ENCODE measurements around the gene KLHL40. TPM values are rescaled to one million over a fixed set of nuclear protein-coding genes. Genes with fewer than 3 reads are reported as not detected.

Gene KLHL40
- total and polyA plus RNA-seq, 5 donors from 2014 or later: not detected

DNA sequence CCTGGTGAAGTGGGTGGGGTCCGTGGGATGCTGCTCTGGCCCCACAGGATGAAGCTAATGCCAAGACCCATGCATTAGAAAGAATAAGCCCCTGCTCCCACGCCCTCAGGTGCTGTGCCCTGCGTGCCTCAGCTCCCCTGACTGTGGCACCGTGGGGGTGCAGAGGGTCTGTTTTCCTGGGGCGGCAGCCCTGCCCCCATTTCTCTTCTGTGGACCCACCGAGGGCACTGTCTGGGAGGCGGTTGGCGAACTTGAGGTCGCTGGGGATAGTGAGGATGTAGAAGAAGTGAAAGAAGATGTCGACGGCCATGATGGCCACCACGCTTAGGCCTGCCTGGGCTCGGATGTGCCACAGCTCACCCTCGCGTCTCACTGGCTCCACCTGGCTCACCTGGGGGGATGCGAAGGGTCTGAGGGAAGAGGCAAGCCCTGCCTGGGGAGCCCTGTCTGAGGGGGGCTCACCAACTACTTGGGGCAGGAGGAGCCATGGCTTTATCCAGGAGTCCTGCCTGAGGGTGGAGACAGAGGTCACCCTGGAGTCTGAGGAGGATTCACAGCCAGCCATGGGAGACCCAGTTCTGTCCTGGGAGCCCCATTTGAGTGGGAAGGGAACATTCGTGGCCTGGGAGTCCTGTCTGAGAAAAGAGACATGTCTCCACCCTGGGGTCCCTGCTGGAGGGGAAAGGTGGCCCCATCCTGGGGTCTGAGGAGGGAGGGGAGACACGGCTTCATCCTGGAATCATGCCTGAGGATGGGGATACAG is 12.1 kb downstream of the KLHL40 start:
- Histone ChIP-seq H3K4me3 (ENCODE audit: low read depth, low read length) (no peak overlapping the region), H3K4me1 (ENCODE audit: control insufficient read depth, insufficient read depth, low read length, poor library complexity, severe bottlenecking) (peaks cover 10% of the 10 kb centered on the region), H3K36me3 (ENCODE audit: control insufficient read depth, insufficient read depth, low read length) (no peaks in the 10 kb centered on the region), H3K27me3 (ENCODE audit: control insufficient read depth, insufficient read depth, low read length) (peaks cover 2% of the 10 kb centered on the region), H3K9me3 (ENCODE audit: control insufficient read depth in 2 of 2, low read length in 2 of 2) (no peaks in the 10 kb centered on the region), H3K27ac (ENCODE audit: insufficient read depth, low read length, poor library complexity, severe bottlenecking) (no peak overlapping the region)
- H3K27ac Mint-ChIP-seq: no peak overlapping the region
- H3K4me3 Mint-ChIP-seq: no peak overlapping the region
- peaks cover 0 to 17% (median 0%) of the 10 kb centered on the region in 4 donors for H3K4me1 Mint-ChIP-seq
- peaks cover 0 to 2% (median 0%) of the 10 kb centered on the region in 7 donors for H3K9me3 Mint-ChIP-seq
- H3K36me3 Mint-ChIP-seq: no peaks in the 10 kb centered on the region
- H3K27me3 Mint-ChIP-seq: no peaks in the 10 kb centered on the region
- DNase-seq: no peak
- no peak for ATAC-seq (ENCODE audit: low read depth in 2 of 2)

DNA sequence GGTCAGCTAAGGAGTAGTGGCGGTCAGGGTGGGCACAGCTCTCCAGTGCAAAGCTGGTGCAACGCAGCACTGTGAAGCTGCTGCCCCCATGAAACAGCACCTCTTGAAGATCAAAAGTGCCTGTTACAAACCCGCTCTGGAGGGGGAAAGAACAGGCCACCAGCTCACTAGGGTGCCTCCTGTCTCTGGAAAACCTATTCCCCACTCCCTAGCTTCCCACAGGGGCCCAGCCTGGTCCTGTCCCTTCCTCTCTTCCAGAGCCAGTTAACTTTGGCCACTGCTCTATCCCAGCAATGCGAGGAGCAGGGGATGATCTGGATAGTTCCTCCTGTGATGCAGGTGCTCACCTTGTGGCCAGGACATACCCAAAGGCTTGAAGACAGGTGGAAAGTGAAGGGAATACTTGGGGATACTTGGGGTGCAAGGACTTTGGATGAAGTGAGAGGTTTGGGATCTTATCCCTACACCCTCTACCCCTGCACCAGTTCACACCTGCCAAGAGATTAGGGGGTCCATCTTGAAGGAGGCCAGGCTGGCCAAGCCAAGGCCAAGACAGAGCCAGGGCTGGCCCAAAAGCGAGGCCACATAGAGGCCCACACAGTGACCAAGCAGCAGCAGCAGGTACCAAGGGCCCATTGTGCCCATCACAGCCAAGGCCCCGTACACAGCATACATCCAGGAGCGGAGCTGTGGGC is 13.0 kb downstream of the KLHL40 start:
- no peak overlapping the region for H3K4me3 ChIP-seq (ENCODE audit: low read depth, low read length)
- H3K4me3 Mint-ChIP-seq: peak overlapping the region in 1 of 4 donors; percentile 2
- DNase-seq (no peak), ATAC-seq (ENCODE audit: low read depth in 2 of 2) (no peak)
- H3K27me3 Mint-ChIP-seq: peaks cover 4% of the 10 kb centered on the region
- H3K27ac ChIP-seq (ENCODE audit: insufficient read depth, low read length, poor library complexity, severe bottlenecking): no peak overlapping the region
- H3K27ac Mint-ChIP-seq: no peak overlapping the region
- no peaks in the 10 kb centered on the region for H3K36me3 Mint-ChIP-seq
- peaks cover 0 to 2% (median 0%) of the 10 kb centered on the region in 7 donors for H3K9me3 Mint-ChIP-seq
- no peaks in the 10 kb centered on the region for H3K9me3 ChIP-seq (ENCODE audit: control insufficient read depth in 2 of 2, low read length in 2 of 2)
- peaks cover 10% of the 10 kb centered on the region for H3K4me1 ChIP-seq (ENCODE audit: control insufficient read depth, insufficient read depth, low read length, poor library complexity, severe bottlenecking)
- peaks cover 2% of the 10 kb centered on the region for H3K27me3 ChIP-seq (ENCODE audit: control insufficient read depth, insufficient read depth, low read length)
- H3K4me1 Mint-ChIP-seq: peaks cover 0 to 17% (median 0%) of the 10 kb centered on the region in 4 donors
- H3K36me3 ChIP-seq (ENCODE audit: control insufficient read depth, insufficient read depth, low read length): no peaks in the 10 kb centered on the region

DNA sequence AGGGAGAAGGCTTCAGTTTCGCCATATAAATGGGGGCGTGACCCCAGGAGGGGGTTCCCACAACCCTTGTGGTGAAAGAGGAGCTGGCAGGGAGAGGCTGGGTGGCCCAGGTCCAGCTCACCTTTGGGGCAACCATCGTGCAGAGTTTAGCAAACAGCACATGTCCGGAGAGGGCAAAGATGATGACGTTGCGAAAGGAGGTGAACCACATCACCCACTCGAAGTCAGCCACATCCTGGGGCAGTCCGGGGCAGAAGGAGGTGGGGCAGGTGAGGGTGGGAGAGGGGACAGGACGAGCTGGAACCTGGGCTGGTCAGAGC is 13.5 kb downstream of the KLHL40 start:
- H3K27me3 ChIP-seq (ENCODE audit: control insufficient read depth, insufficient read depth, low read length): peaks cover 2% of the 10 kb centered on the region

DNA sequence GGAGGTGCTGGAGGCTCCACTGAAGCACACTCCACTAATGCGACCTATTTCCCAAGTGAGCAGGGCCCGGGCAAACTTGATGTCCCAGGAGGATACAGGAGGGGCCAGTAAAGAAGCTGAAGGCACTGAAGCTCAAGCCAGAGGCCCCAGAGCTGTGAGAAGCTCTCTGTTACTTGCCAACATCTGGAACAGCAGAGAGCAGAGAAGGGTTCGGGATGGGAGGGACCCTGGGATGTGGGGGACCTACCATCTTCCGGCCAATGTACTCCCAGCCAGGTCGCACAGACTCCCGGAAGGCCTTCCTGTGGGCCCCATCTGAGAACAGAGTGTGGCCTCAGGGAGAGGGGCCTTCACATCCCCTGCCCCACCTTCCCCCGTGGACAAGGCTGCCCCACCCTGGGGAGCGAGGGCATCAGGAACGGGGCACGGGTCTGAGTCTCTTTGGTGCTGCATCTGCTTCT is 14.2 kb downstream of the KLHL40 start:
- H3K9me3 Mint-ChIP-seq: peaks cover 0 to 2% (median 0%) of the 10 kb centered on the region in 7 donors
- H3K27me3 Mint-ChIP-seq: peaks cover 4% of the 10 kb centered on the region
- Histone ChIP-seq H3K9me3 (ENCODE audit: control insufficient read depth in 2 of 2, low read length in 2 of 2) (no peaks in the 10 kb centered on the region), H3K36me3 (ENCODE audit: control insufficient read depth, insufficient read depth, low read length) (no peaks in the 10 kb centered on the region), H3K27ac (ENCODE audit: insufficient read depth, low read length, poor library complexity, severe bottlenecking) (no peak overlapping the region), H3K27me3 (ENCODE audit: control insufficient read depth, insufficient read depth, low read length) (peaks cover 2% of the 10 kb centered on the region), H3K4me3 (ENCODE audit: low read depth, low read length) (no peak overlapping the region), H3K4me1 (ENCODE audit: control insufficient read depth, insufficient read depth, low read length, poor library complexity, severe bottlenecking) (peaks cover 10% of the 10 kb centered on the region)
- no peak for DNase-seq
- H3K36me3 Mint-ChIP-seq: no peaks in the 10 kb centered on the region
- no peak for ATAC-seq (ENCODE audit: low read depth in 2 of 2)
- no peak overlapping the region for H3K27ac Mint-ChIP-seq
- H3K4me1 Mint-ChIP-seq: peaks cover 0 to 17% (median 0%) of the 10 kb centered on the region in 4 donors
- H3K4me3 Mint-ChIP-seq: no peak overlapping the region

More for the DNA sequence above, 13.5 kb downstream of the KLHL40 start:
- DNase-seq: peak in 1 of 3 donors; percentile 23
- peaks cover 0 to 2% (median 0%) of the 10 kb centered on the region in 7 donors for H3K9me3 Mint-ChIP-seq
- H3K36me3 Mint-ChIP-seq: no peaks in the 10 kb centered on the region
- no peak overlapping the region for H3K27ac Mint-ChIP-seq
- ATAC-seq (ENCODE audit: low read depth in 2 of 2): no peak
- H3K27ac ChIP-seq (ENCODE audit: insufficient read depth, low read length, poor library complexity, severe bottlenecking): no peak overlapping the region
- H3K4me3 Mint-ChIP-seq: no peak overlapping the region
- peaks cover 0 to 17% (median 0%) of the 10 kb centered on the region in 4 donors for H3K4me1 Mint-ChIP-seq
- H3K27me3 Mint-ChIP-seq: peaks cover 4% of the 10 kb centered on the region
- no peaks in the 10 kb centered on the region for H3K9me3 ChIP-seq (ENCODE audit: control insufficient read depth in 2 of 2, low read length in 2 of 2)
- no peaks in the 10 kb centered on the region for H3K36me3 ChIP-seq (ENCODE audit: control insufficient read depth, insufficient read depth, low read length)
- peaks cover 10% of the 10 kb centered on the region for H3K4me1 ChIP-seq (ENCODE audit: control insufficient read depth, insufficient read depth, low read length, poor library complexity, severe bottlenecking)
- no peak overlapping the region for H3K4me3 ChIP-seq (ENCODE audit: low read depth, low read length)

DNA sequence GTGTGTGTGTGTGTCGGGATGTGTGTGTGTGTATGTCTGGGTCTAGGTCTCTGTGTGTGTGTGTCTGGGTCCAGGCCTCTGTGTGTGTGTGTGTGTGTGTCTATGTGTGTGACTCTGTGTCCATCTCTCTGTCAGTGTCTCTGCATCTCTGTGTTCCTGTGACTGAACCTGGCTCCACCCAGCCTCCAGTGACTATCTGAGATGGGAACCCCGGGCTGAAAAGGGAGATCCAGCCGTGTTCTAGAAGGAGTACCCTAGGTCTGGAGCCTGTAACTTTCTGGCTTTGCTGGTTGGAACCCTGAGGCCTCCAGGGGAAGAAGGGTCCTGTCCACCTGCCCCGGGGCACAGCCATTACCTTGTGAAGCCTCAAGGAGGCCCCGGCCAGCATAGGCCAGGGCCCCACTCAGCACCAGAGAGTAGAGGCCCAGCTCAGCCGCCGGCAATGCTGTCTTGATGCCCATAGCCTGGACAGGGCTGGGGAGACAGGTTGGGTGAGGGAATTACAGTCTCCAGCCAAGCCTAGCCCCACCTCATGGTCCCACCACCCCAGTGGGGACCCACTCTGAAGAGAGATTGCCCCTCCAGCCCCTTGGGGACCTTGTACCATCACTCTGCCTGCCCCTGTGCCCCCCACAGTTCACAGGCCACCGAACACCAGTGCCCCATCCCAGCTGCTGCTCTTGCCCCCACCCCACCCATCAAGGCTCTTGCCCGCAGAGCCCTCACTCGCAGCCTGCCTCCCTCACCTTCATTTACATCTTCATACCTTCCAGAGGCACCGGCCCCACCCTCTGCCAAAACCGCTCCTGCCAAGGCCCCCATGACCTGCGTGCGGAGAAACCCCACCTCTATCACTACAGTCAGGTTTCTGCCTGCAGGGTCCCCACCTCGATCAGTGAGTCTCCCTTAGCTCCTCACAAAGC is 15.3 kb downstream of the KLHL40 start:
- DNase-seq: no peak
- H3K27ac Mint-ChIP-seq: no peak overlapping the region

DNA sequence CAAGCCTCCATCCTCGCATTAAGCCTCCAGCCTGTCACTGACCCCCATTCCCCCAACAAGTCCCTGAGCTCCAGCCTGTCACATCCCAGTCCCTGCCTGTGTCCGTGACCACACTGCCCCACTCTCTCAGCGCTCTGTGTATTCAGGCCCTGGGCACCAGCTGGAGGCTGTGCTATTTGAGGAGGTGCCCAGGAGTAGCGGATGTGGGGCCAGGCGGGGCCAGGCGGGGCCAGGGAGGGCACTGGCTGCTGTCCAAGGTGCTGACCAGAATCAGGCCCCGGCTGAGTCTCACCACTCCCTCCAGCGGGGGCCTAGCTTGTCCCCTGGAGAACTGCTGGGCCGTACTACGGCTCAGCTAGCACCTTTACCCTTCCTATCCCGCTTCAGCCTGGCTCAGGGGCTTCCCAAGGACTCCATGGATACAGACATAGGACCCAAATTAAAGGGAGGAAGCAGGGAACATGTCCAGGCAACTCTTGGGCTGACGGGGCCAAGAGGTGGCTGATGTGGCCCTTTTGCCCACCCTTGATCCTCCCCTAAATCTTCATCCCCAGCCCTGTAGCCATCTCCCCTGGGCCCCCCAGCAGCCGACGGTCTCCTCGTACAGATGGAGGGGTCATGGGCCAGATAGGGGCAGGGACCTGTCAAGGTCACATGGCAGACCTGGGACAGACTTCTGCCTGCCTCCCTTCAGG is 16.2 kb downstream of the KLHL40 start:
- no peak overlapping the region for H3K4me3 Mint-ChIP-seq
- peaks cover 0 to 2% (median 0%) of the 10 kb centered on the region in 7 donors for H3K9me3 Mint-ChIP-seq
- peak; percentile 59 to 74 for ATAC-seq (ENCODE audit: low read depth in 2 of 2)
- no peaks in the 10 kb centered on the region for H3K36me3 Mint-ChIP-seq
- H3K4me1 Mint-ChIP-seq: peaks cover 0 to 20% (median 0%) of the 10 kb centered on the region in 4 donors
- Histone ChIP-seq H3K4me3 (ENCODE audit: low read depth, low read length) (no peak overlapping the region), H3K27ac (ENCODE audit: insufficient read depth, low read length, poor library complexity, severe bottlenecking) (no peak overlapping the region), H3K9me3 (ENCODE audit: control insufficient read depth in 2 of 2, low read length in 2 of 2) (no peaks in the 10 kb centered on the region), H3K4me1 (ENCODE audit: control insufficient read depth, insufficient read depth, low read length, poor library complexity, severe bottlenecking) (peaks cover 10% of the 10 kb centered on the region), H3K27me3 (ENCODE audit: control insufficient read depth, insufficient read depth, low read length) (no peaks in the 10 kb centered on the region), H3K36me3 (ENCODE audit: control insufficient read depth, insufficient read depth, low read length) (no peaks in the 10 kb centered on the region)
- H3K27ac Mint-ChIP-seq: peak overlapping the region in 1 of 3 donors; percentile 41
- peaks cover 4% of the 10 kb centered on the region for H3K27me3 Mint-ChIP-seq
- DNase-seq: peak; percentile 25 to 65 (median 58)

More for the DNA sequence above, 15.3 kb downstream of the KLHL40 start:
- Histone ChIP-seq H3K9me3 (ENCODE audit: control insufficient read depth in 2 of 2, low read length in 2 of 2) (no peaks in the 10 kb centered on the region), H3K4me1 (ENCODE audit: control insufficient read depth, insufficient read depth, low read length, poor library complexity, severe bottlenecking) (peaks cover 10% of the 10 kb centered on the region), H3K27ac (ENCODE audit: insufficient read depth, low read length, poor library complexity, severe bottlenecking) (no peak overlapping the region), H3K4me3 (ENCODE audit: low read depth, low read length) (no peak overlapping the region), H3K36me3 (ENCODE audit: control insufficient read depth, insufficient read depth, low read length) (no peaks in the 10 kb centered on the region), H3K27me3 (ENCODE audit: control insufficient read depth, insufficient read depth, low read length) (peaks cover 2% of the 10 kb centered on the region)
- no peak for ATAC-seq (ENCODE audit: low read depth in 2 of 2)
- peaks cover 0 to 20% (median 0%) of the 10 kb centered on the region in 4 donors for H3K4me1 Mint-ChIP-seq
- no peak overlapping the region for H3K4me3 Mint-ChIP-seq
- H3K36me3 Mint-ChIP-seq: no peaks in the 10 kb centered on the region
- peaks cover 4% of the 10 kb centered on the region for H3K27me3 Mint-ChIP-seq
- peaks cover 0 to 2% (median 0%) of the 10 kb centered on the region in 7 donors for H3K9me3 Mint-ChIP-seq

Data from CD4-positive, CD25-positive, alpha-beta regulatory T cell (primary cell).